GM19455 (cell line): Measurements from ENCODE around the gene TBX21.

ENCODE experiments used
- ATAC-seq: cut with Tn5 transposase; IDR thresholded peaks from one replicate; pipeline ENCODE4 v1.9.1; 2021; ENCODE audit not compliant: unreplicated experiment

Gene TBX21

GRCh38 chr17:47733047-47733673, at the start of gene TBX21:
TSS of gene TBX21 (plus strand) at chr17:47733236. CDS start at chr17:47733455, 219 bp downstream.
- ATAC-seq, result no peak

DNA sequence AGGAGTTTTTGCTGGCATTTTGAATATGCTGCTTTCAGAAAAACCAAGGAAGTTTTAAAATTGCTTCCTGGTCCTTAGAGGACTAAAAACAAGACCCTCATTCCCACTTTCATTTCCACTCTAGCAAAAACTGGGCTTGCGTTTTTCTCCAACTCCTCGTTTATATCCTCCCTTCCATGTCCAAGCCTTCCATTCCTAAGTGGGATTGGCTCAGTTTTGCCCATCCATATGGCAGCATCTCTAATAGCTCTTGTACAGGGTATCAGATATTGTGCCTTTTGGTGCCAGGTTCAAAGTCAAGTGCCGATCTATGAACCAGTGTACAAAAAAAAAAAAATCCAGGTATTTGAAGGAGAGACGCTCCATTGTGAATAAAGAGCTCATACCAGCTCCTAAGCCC, 49.0 kb upstream of the TBX21 start:
- no peak for ATAC-seq

GRCh38 chr17:47684535-47685193, 48.4 kb upstream of the TBX21 start:
- no peak for ATAC-seq

DNA sequence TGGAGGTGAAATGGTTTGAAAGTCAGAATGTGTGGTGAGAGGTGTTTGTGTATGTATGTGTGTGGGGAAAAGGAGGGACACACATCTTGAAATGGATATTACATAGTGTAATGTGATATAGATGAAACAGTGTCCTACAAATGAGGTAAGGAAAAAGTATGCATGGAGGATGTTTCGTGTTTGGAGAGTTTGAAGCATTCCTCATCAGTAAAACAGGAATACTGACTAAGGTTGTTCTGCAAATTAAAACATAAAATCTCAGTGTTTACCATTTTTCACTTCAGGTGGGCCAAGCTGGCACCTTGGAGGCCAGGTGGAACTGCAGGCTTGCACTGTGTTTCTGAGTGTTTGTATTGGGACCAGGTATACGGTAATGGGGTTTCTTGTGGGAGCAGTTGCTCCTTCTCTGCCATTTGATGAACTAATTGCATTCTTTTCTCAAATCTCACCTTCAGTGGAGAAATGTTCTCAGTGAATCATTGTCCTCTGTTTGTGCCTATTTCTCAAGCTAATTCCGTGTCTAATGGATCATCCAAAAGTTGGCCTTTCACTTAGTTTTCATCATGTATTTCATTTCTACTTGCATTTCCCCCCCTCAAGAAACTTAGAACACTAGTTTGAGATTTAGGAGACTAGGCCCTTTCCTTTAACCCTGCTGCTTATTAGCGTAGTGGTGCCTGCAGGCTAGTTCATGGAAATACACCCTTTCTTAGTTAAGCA, 47.3 kb upstream of the TBX21 start:
- no peak for ATAC-seq

DNA sequence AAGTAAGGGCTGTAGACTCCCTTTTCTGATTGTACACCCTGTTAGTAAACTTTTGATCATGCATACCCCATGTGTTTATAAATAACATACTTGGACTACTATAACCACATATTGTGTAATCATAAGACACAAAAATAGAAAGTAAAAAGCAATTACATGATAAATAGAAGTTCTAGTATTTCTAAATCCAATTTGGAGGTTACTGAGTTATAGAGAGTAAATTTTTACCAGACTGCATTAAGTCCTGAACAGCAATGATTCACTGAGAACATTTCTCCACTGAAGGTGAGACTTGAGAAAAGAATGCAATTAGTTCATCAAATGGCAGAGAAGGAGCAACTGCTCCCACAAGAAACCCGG, 46.8 kb upstream of the TBX21 start:
- ATAC-seq, result no peak

GRCh38 chr17:47686664-47687327, 46.2 kb upstream of the TBX21 start:
- ATAC-seq, result no peak

GRCh38 chr17:47687328-47687690, 45.7 kb upstream of the TBX21 start:
- no peak for ATAC-seq

GRCh38 chr17:47687748-47688147, 45.3 kb upstream of the TBX21 start:
- no peak for ATAC-seq

GRCh38 chr17:47690121-47690520, 42.9 kb upstream of the TBX21 start:
- ATAC-seq, result no peak

- no peak for ATAC-seq
These were observed 40.7 kb upstream of the TBX21 start for GRCh38 chr17:47692137-47692894.

GRCh38 chr17:47692895-47693730, 39.9 kb upstream of the TBX21 start:
- ATAC-seq, result no peak

GRCh38 chr17:47693731-47694580, 39.1 kb upstream of the TBX21 start, which contains the start of gene TBKBP1:
TSS of gene TBKBP1 (plus strand) at chr17:47694161. CDS start at chr17:47696113, 1,952 bp downstream.
- no peak for ATAC-seq

DNA sequence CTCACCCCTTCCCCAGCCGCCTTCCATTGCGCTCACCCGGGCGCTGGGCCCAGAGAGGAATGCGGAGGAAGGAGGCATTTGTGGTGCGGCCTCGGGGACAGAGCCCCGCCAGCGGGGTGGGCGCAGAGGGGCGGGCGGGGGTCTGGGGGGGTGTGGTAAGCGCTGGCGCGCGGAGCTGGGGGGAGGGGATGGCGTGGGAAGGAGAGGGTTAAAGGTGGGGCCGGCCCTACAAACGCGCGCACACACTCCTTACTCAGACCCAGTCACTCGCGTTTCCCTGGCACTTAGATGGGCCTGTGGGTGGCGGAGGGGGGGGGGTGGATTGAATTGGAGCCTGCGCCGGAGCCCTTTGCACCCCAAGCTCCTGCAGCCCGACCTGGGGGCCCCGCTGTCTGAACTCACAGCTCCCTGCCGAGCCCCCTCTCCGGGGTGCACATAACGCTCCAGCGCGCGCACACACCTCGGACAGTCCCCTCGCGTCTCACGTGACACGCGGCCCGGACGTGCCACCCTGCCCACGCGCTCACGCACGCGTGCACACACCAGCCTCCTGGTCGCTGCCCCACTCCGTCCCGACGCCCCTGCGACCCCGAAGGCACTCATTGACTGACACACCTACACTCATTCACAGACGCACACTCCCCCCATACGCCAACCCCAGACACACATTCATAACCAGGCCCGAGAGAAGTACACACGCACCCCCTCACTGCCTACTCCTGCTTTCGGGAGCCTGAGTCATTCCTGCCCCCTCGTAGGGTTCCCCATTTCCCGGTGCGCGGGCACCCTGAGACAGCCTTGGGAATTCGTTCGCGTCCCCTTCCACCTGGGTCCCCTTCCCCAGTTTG, 38.2 kb upstream of the TBX21 start:
- ATAC-seq, result no peak

DNA sequence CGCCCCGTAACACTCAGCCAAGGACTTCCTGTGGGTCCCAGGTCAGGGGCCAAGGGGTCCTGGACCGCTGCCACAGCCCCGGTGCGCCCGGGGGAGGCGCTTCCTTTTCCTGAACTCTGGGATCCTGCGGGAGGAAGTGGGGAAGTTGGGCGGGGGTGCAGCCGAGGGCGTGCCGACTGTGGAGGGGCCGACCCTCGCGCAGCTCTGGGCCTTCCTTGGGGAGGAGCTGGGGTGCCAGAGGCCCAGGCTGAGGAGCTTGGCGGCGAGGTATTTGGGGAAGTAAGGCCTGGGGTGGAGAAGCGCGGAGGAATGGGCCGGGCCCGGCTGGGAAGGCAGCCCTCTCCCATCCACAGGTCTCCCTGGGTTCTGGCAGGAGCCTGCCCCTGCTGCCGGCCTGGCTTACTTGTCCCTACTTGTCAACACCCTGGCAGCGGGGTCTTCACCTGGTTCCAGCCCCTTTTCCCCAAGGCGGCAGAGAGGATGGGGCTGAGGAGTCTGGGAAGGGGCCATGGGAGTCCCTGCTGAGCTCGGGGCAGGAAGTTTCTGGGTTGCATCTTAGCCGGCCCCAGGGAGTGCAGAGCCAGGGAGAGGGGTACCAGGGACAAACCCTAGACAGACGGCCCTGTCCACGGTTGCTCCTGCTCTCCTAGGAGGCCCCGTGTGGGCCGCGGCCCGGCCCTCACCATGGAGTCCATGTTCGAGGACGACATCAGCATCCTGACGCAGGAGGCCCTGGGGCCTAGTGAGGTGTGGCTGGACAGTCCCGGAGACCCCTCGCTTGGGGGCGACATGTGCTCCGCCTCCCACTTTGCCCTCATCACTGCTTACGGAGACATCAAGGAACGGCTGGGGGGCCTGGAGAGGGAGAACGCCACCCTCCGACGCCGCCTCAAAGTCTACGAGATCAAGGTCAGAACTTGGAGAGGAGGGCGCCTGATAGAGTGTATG, 37.3 kb upstream of the TBX21 start:
- ATAC-seq, result no peak

GRCh38 chr17:47696717-47697642, 36.1 kb upstream of the TBX21 start:
- ATAC-seq, result no peak
